T-helper 1 cell treated with Interleukin-12 subunit alpha and Interleukin-12 subunit beta and Interleukin-4 antibody, amounts not matched to agents 30 μg/mL and 1 μg/mL, for 36 hours (primary cell): ENCODE measurements around the gene CDH11.

ENCODE experiments used
- H3K27ac Mint-ChIP-seq: one replicate; pipeline ENCODE4 v1.8.0; 2021; ENCODE audit warnings: mild to moderate bottlenecking, mixed read lengths
- H3K27me3 Mint-ChIP-seq: one replicate; pipeline ENCODE4 v1.8.0; 2021; ENCODE audit warnings: low read depth, mixed read lengths
- H3K36me3 Mint-ChIP-seq: one replicate; pipeline ENCODE4 v1.8.0; 2021; ENCODE audit warnings: low read depth, mixed read lengths
- H3K4me1 Mint-ChIP-seq: one replicate; pipeline ENCODE4 v1.8.0; 2021; ENCODE audit warnings: low read depth, mixed read lengths
- H3K4me3 Mint-ChIP-seq: one replicate; pipeline ENCODE4 v1.8.0; 2021; ENCODE audit warnings: mild to moderate bottlenecking, moderate library complexity, mixed read lengths
- H3K9me3 Mint-ChIP-seq: one replicate; pipeline ENCODE4 v1.8.0; 2021; ENCODE audit warnings: mixed read lengths

Gene CDH11

DNA sequence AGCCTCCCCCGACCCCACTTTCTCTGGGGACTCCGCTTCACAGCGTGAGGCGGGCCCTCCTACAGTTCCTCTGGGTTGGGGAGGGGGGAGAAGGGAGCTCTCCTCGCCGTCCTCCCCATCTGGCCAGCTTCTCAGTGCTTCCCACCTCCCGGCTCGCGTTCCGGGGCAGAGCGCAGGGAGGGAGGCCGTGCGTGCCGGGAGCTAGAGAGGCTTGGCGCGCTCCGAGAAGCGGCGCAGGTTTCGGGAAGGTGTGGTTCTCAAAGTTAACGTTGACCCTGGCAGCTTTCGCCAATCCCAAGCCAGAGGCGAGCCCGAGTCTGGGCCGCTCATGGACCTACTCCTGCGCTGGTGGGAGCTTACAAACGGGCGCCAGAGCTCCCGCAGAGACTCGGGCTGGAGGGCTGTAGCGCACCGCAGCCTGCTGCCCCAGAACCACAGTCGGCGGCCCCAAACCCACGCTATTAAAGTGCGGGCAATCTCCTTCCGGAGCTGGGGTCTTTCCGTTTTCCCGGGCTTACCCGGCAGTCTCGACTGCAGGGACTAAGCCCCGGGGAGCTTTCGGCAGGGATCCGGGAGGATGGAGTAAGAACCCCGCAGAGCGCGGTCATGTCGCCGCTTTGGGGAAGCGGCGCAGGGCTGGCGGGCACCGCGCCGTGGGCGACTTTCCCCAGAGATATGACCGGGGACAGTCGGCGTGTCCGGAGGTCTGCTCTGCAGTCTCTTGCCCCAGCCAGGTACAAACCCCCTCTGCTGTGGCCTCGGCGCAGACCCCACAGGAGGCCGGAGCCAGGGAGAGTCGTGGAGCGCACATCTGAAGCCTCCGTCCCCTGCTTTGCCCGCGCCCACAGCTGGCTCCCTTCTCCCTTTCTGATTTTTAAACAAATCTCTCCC is 787 bp downstream of the CDH11 start:
- peaks cover 2% of the 10 kb centered on the region for H3K4me1 Mint-ChIP-seq
- H3K36me3 Mint-ChIP-seq, result no peaks in the 10 kb centered on the region
- peaks cover 45% of the 10 kb centered on the region for H3K27me3 Mint-ChIP-seq
- H3K27ac Mint-ChIP-seq, result no peak overlapping the region
- H3K9me3 Mint-ChIP-seq, result no peaks in the 10 kb centered on the region
- H3K4me3 Mint-ChIP-seq, result no peak overlapping the region

DNA sequence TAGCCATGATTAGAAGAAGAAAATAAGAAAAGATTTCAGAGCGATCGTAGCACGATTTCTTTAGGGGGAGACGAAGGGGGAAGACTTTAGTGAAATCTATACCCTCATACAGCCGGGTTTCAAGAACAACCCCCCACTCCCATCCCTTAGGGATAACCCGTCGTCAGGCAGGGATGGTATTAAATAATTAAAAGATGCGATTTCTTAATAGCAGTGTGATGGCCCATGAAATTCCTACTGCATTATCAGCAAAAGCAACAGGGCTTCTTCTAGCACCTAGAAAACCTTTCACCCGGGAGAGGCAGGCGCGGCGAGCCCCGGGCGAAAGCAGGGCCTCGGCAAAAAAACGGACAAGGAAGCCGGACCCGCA is 1.4 kb downstream of the CDH11 start:
- H3K27me3 Mint-ChIP-seq, result peaks cover 45% of the 10 kb centered on the region
- no peaks in the 10 kb centered on the region for H3K9me3 Mint-ChIP-seq
- H3K36me3 Mint-ChIP-seq, result no peaks in the 10 kb centered on the region
- H3K27ac Mint-ChIP-seq, result no peak overlapping the region
- H3K4me1 Mint-ChIP-seq, result peaks cover 2% of the 10 kb centered on the region
- no peak overlapping the region for H3K4me3 Mint-ChIP-seq

DNA sequence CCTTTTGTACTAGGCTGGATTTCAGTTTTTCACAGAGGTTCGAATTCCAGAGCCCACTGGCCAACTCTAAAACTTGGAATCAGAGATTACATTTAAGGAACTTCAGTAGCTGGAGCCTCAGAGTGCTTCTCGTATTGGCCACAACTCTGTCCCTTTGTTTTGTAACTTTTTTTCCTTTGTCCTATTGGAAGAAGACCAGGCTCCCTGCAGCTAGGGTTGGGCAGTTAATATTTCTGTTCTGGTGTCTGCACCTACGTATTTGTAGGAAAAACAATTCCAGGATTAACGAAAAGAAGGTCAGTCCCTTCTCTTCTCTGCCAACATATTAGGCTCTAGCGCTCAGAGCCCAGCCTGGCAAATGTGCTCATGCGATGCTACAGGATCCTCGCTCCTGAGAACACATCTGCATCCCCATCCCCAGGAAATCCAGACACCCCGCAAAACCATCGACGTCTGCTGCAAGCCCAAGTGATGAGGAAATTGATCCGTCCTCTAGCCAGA is 1.9 kb downstream of the CDH11 start:
- Mint-ChIP-seq H3K9me3 (no peaks in the 10 kb centered on the region), H3K36me3 (no peaks in the 10 kb centered on the region), H3K27me3 (peaks cover 45% of the 10 kb centered on the region), H3K4me3 (no peak overlapping the region), H3K4me1 (peaks cover 2% of the 10 kb centered on the region), H3K27ac (no peak overlapping the region)

DNA sequence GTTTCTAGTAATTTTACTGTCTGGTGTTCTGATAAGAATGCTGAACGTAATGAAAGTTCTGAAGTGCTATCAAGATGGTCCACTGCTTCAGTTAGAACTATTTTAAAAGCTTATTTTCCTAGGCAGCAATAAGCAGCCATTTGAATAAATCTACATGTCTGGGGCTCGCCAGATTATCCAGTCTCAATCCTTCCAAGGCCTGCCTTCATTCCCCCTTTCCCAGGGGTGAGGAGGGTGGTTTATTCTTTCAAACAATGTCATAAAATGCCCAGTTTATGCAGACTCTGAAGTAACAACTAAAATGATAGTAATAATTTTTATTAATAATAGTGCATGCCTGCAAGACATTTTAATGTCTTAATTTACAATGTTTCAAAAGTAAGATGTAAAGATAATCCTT is 2.4 kb downstream of the CDH11 start:
- Mint-ChIP-seq H3K9me3 (no peaks in the 10 kb centered on the region), H3K27ac (no peak overlapping the region), H3K4me1 (peaks cover 2% of the 10 kb centered on the region), H3K4me3 (no peak overlapping the region), H3K27me3 (peaks cover 42% of the 10 kb centered on the region), H3K36me3 (no peaks in the 10 kb centered on the region)

DNA sequence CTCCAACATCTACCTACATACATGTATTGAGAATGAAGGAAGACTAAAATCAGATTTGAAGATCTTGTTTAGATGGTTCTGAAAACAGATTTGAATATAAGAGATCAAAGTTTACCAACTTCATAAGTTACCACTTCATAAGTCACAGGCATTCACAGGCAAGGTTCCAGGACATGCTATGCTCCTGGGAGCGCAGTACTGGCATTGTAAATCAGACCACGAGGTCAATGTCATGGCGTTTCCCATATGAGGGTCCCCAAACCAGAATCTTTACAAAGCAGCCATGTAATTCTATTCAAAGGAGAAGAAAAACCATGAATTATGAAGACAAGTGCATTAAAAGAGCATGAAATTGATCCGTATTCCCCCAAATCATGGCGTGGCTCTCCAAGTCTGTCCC is 3.0 kb downstream of the CDH11 start:
- H3K4me3 Mint-ChIP-seq, result no peak overlapping the region
- H3K27me3 Mint-ChIP-seq, result peaks cover 36% of the 10 kb centered on the region
- peaks cover 2% of the 10 kb centered on the region for H3K4me1 Mint-ChIP-seq
- H3K27ac Mint-ChIP-seq, result no peak overlapping the region
- H3K9me3 Mint-ChIP-seq, result no peaks in the 10 kb centered on the region
- H3K36me3 Mint-ChIP-seq, result no peaks in the 10 kb centered on the region

DNA sequence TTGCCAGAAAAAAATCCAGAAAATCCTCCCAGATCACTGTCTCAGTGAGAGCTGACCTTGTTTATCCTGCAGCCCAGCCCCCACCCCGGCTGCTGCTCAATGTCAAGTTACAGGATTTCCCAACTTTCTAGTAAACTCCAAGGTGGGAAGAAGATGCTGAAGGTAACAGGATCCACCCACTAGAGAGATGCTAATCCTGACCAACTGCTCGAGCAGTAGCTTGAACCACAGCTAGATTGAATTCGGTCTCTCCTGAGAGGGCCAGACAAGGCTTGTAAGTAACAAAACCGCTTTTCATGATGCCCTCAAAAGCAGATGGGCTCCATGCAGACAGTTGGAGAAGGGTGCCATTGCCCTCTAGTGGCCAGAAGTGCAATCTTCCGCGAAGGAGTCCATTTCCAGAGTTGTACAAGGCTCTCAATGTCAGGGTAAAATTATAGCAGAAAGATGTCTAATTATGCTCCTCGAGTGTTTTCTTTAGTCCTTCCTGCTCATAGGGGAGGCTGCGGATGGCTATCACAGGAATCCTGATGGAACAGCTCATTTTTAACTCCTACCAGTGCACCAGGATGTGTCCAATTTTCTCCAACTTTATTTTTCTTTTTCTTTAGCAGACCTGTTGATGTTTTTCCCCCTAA is 3.9 kb downstream of the CDH11 start:
- Mint-ChIP-seq H3K27ac (no peak overlapping the region), H3K36me3 (no peaks in the 10 kb centered on the region), H3K4me1 (no peaks in the 10 kb centered on the region), H3K4me3 (no peak overlapping the region), H3K27me3 (peaks cover 27% of the 10 kb centered on the region), H3K9me3 (no peaks in the 10 kb centered on the region)

DNA sequence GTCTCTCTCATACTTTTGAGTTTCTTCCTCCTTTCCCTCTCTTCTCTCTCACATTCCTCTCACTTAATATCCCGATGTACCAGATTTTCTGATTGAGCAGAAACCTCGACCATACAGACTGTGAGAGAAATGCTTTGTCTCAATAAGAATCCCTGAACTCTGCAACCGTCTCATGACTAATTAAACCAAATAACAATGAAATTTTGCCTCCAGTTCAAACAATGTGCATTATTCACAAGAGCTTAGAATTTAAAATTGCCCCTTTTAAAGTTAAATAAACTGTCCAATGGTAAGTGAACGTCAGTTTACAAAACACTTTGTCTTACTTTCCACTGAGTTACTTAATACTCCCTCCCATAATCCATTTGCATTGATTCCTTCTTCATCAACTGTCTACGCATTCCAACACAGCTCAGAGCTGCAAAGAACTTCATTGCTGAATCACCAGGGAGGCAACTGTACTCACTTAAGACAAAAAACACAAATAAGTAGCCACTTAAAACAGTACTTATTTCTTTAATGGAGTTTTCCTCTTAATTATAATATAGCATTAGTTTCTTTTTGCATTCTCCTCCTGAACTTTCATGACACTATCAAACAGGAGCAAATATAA is 4.9 kb downstream of the CDH11 start:
- H3K4me1 Mint-ChIP-seq, result no peaks in the 10 kb centered on the region
- H3K27me3 Mint-ChIP-seq, result peaks cover 27% of the 10 kb centered on the region
- no peak overlapping the region for H3K27ac Mint-ChIP-seq
- H3K36me3 Mint-ChIP-seq, result no peaks in the 10 kb centered on the region
- no peaks in the 10 kb centered on the region for H3K9me3 Mint-ChIP-seq
- no peak overlapping the region for H3K4me3 Mint-ChIP-seq

DNA sequence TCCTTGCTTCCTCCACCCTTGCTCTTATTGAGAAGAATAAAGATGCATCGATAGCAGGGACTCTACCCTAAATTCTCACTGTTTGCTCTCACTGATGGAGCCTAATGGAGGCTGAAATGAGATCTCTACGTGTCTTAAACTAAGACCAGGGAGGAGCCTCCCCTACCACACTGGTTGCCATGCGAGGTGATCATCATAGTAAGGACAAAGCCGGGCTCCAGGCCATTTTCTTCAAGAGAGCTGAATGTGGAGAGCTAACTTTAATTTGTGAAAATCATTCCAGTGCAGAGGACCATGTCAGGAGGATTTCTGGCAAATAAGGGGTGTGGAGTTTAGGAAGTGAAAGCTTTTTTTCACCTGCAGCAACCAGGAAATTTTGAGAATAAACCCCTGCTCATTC is 5.6 kb downstream of the CDH11 start:
- Mint-ChIP-seq H3K27ac (no peak overlapping the region), H3K4me1 (no peaks in the 10 kb centered on the region), H3K9me3 (no peaks in the 10 kb centered on the region), H3K27me3 (peaks cover 22% of the 10 kb centered on the region), H3K36me3 (no peaks in the 10 kb centered on the region), H3K4me3 (no peak overlapping the region)

DNA sequence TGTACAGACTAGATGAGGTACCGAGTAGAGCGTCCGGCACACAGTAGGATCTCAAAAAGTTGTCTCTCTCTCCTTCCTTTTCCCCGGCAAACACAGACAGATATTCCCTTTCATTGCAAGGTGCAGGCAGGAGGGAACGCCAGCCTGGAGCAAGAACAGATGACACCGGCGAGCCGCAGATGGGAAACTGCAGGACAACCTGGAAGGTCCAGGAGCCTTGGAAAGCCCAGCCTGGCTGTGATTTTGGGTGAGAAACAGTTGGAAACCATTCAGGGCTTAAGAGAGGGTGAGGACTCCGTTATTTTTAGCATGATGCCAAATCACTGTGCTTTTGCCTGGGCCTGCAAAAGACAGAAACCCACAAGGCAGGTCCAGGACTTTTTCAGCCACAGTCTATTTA is 7.3 kb downstream of the CDH11 start:
- Mint-ChIP-seq H3K36me3 (no peaks in the 10 kb centered on the region), H3K4me1 (no peaks in the 10 kb centered on the region), H3K9me3 (no peaks in the 10 kb centered on the region), H3K27me3 (peaks cover 10% of the 10 kb centered on the region), H3K27ac (no peak overlapping the region), H3K4me3 (no peak overlapping the region)

DNA sequence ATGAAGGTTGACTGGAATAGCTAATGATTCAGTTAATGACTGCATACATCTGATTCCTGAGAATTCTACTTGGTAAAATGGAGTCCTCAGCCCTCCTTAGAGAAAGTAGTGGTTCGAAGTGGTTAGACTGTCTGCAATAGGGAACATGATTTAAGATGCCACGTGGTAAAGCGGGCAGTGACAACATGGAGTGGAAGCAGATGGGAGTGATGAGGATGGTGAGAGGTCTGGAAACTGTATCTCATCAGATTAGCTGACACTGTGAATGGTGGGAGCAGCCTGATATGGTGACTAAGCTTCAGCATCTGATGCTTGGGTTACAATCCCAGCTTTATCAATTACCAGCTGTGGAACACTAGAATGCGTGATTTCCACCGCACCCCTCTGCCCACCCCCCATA is 8.4 kb downstream of the CDH11 start:
- Mint-ChIP-seq H3K4me3 (no peak overlapping the region), H3K4me1 (no peaks in the 10 kb centered on the region), H3K36me3 (no peaks in the 10 kb centered on the region), H3K27ac (no peak overlapping the region), H3K9me3 (no peaks in the 10 kb centered on the region), H3K27me3 (peaks cover 5% of the 10 kb centered on the region)

DNA sequence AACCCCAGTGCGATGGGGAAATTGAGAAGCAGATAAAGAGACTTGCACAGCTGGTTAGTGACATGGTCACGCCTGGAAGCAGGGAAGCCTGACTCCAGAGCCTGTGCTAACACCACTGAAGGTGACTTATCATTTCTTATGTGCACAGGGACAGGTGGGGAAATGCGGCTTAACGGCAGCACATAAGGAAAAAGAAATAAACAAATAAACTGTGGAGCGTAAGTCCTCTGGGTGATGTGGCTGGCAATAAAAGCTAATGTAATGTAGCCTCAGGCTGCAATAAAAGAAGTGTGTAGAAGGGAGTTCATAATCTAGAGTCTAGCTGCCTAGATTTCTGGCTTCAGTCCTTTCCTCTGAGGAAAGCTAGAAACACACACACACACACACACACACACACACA is 10.6 kb downstream of the CDH11 start:
- Mint-ChIP-seq H3K4me1 (no peaks in the 10 kb centered on the region), H3K4me3 (no peak overlapping the region), H3K9me3 (no peaks in the 10 kb centered on the region), H3K27ac (no peak overlapping the region), H3K27me3 (no peaks in the 10 kb centered on the region), H3K36me3 (no peaks in the 10 kb centered on the region)

DNA sequence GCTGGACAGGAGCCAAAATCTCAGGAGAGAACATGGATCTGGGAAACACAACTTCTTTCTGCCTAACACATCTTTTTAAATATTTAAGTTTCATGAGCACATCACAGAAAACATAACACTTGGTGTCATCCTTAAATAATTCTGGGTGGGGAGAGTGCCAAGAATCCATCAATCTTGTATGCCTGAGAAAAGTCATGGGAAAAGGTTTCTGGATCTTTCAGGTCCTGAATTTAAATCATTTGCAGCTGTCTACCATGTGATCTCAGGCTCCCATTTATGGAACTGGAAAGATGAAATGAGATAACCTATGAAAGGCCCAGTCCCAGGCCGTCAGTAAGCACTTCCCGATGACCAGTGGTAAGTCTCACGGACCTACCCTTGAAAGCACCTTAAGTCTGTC is 15.1 kb downstream of the CDH11 start:
- no peak overlapping the region for H3K4me3 Mint-ChIP-seq
- H3K27me3 Mint-ChIP-seq, result no peaks in the 10 kb centered on the region
- H3K4me1 Mint-ChIP-seq, result no peaks in the 10 kb centered on the region
- H3K9me3 Mint-ChIP-seq, result peaks cover under 1% of the 10 kb centered on the region
- H3K27ac Mint-ChIP-seq, result no peak overlapping the region
- H3K36me3 Mint-ChIP-seq, result no peaks in the 10 kb centered on the region

DNA sequence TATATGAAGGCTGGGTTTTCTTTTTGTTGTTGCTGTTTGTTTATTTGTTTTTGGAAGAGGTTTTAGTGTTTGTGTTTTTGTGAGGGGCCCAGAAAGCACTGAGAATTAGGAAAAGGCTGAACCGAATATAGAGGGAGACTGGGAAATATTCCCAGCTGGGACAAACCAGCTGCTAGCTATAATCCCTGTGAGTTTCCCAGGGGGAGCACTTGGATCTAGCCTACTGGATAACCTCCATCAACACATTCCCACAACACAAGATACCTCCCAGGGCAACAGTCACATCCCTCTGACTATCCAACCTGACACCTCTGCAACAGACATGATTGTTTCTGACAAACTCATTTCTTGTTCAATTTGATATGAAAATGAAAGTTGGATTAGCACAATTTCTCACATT is 16.7 kb downstream of the CDH11 start:
- H3K4me3 Mint-ChIP-seq, result no peak overlapping the region
- H3K9me3 Mint-ChIP-seq, result peaks cover 5% of the 10 kb centered on the region
- no peaks in the 10 kb centered on the region for H3K4me1 Mint-ChIP-seq
- H3K36me3 Mint-ChIP-seq, result no peaks in the 10 kb centered on the region
- no peaks in the 10 kb centered on the region for H3K27me3 Mint-ChIP-seq
- H3K27ac Mint-ChIP-seq, result no peak overlapping the region

DNA sequence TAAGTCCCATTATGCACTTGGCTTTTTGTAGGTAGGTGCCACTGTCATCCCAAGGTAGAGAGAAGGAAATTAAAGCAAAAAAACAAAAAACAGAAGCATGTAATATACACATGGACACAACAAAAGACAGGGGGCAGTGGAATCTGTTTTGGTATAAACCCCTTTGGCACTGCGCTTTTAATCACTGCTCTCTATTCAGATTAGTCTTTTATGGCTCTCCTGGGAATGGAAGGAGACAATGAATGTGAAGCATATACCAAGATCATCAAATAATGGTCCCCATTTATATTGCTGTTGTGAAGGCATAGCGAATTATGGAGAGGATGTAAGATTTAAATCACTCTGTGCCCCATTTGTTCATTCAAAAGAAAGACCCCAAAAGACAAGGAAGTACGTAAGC is 17.4 kb downstream of the CDH11 start:
- Mint-ChIP-seq H3K4me3 (no peak overlapping the region), H3K9me3 (peaks cover 8% of the 10 kb centered on the region), H3K27me3 (no peaks in the 10 kb centered on the region), H3K27ac (no peak overlapping the region), H3K36me3 (no peaks in the 10 kb centered on the region), H3K4me1 (no peaks in the 10 kb centered on the region)

DNA sequence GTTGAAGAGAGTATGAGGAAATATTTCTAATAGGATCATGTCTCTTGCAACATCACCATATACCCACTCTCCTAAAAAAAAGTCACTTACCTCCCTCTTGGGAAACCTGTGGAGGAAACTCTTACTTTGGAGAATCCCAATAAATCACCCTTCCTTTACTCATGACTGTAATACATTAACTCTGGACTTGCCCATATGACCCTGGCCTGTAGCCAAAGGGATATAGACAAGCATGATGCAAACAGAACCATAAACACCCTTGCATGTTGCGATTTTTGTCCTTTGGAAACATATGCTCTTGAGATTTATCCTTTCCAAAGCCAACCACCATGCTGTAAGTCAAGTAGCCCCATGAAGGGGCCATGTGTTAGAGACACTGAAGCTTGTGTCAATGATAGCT is 19.5 kb downstream of the CDH11 start:
- H3K9me3 Mint-ChIP-seq, result peaks cover 8% of the 10 kb centered on the region
- no peak overlapping the region for H3K27ac Mint-ChIP-seq
- no peak overlapping the region for H3K4me3 Mint-ChIP-seq
- no peaks in the 10 kb centered on the region for H3K4me1 Mint-ChIP-seq
- no peaks in the 10 kb centered on the region for H3K36me3 Mint-ChIP-seq
- no peaks in the 10 kb centered on the region for H3K27me3 Mint-ChIP-seq
